H54 (cell line): ENCODE results near the gene ZNF841.
"Not testable (repeated sequence)": the region's sequence is repeated elsewhere in the genome, so short reads cannot be mapped to it uniquely, and the experiment has no call there.

ENCODE experiments used
- DNase-seq: peaks from one replicate; pipeline ENCODE4 v3.0.0; 2011; ENCODE audit warnings: low spot score, mixed read lengths; ENCODE audit not compliant: insufficient read length
- FAIRE-seq: peaks from 3 replicates; lab custom pipeline; 2011; peaks lifted over from hg19 to GRCh38; lab: Jason Lieb, UNC
- POLR2A ChIP-seq: IDR thresholded peaks from 2 replicates; pipeline ENCODE4 v1.6.1; 2011; ENCODE audit warnings: low read depth, mild to moderate bottlenecking, low read length

The ZNF841 gene

DNA sequence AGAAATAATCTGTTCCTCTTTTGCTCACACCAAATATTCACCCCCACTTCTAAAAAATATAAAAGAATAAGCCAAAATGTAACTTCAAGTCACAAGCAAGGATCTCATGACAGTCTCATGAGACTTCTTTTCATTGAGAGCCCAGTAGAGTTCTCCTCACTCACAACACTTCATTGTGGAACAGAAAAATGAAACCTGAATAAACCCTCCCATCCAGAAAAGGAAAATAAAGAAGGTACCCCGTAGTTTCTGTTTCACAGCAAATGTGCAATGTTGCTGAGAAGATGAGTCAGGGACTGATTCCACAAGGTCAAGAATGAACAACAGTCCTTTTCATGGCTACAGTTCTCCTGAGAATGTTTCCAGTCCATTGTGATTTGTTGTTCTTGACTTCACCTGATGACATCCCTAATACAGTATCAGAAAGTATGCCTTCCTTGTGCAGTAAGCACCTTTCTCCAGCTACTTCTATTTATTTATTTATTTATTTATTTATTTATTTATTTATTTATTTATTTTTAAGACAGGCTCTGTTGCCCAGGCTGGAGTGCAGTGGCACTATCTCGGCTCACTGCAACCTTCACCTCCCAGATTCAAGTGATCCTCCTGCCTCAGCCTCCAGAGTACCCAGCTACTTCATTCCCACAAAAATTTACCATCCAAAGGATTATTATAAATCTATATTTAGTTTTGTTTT, 6.4 kb upstream of the ZNF841 start:
- FAIRE-seq (no peak), DNase-seq (no peak)
- no peak for TF ChIP-seq POLR2A

GRCh38 chr19:52099497-52100138, 4.1 kb upstream of the ZNF841 start:
- no peak for TF ChIP-seq POLR2A
- no peak for DNase-seq
- peak; percentile 20 for FAIRE-seq

DNA sequence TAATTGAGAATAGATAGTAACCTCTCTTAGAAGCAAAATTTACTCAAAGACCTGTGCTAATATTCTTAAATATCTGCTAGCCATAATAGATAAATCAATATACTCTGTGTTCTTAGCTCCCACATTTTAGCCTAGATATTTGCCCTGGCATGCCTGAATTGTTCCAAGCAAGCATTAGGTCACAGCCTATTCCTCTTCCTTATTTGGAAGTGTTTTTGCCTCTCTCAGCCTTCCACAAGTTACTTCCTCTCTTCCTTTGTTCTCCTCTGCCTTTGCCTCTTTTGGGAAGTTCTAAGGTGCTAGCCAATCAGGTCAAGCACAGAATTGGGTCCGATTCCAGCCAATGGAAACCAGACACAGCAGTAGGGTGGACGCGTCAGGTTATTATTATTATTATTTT, 851 bp upstream of the ZNF841 start:
- FAIRE-seq: not testable (repeated sequence)

DNA sequence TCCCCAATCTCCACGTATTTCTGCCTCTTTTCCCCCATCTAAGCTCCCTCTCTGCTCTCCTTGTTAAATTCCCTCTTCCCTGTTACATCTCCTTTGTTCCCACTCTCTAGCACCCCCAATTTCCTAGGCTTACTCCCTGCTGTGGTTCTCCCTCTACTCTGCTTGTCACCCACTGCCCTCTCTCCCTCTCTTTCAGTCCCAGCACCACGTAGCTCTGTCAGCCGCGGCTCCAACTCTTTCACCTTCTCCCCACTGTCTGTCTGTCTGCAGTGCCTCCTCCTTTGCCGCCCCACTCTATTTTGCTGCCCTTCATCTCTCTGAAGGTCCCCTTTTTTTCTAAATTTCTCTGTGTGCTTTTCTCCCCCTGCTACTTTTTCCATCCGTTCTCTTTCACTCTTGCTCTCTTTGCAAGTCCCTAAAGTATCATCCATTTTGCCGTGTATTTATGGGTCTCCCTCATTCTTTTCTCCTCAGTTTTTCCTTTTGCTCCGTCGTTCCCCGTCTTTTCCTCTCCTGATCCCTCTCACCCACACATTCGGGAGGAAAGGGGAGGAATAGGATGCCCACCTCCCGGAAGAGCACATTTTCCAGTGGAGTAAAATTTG, 937 bp downstream of the ZNF841 start:
- FAIRE-seq: no peak
- TF ChIP-seq POLR2A: no peak
- no peak for DNase-seq

More for the DNA sequence above, 851 bp upstream of the ZNF841 start:
- DNase-seq: not testable (repeated sequence)

DNA sequence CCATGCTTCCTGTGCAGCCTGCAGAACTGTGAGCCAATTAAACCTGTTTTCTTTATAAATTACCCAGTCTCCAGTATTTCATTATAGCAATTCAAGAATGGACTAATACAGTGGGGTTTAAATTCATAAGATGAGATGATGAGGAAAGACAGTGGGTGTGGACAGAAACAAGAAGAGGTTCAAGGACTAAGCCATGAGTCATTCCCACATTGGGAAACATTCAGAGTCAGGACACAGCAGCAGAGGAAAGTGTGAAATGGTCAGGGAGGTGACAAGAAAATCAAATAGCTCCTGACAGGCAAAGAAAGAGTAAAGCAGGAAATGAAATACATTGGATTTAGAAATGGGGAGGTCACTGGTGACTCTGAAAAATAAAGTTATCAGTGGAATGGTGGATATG, 9.1 kb downstream of the ZNF841 start:
- TF ChIP-seq POLR2A: no peak
- no peak for DNase-seq
- no peak for FAIRE-seq

- DNase-seq (no peak), FAIRE-seq (peak; percentile 79)
- TF ChIP-seq POLR2A: no peak
Measured at GRCh38 chr19:52070496-52070895, 25.1 kb downstream of the ZNF841 start.

DNA sequence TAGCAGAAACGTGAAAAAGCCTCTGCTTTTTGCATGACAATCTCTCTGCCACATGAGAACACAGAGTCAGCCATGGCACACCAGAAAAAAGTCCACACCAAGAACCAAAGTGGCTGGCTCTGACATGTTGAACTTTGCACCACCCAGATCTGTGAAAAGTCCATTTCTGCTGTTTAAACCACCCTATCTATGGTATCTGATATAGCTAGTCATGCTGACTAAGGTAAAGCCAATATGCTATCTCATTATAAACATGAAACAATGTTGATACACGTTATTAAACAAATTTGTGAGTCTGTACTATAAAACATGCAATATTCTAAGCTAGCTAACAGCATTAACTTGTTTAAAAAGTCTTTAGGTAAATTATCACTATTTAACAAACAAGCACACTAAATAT, 25.9 kb downstream of the ZNF841 start:
- TF ChIP-seq POLR2A: no peak
- FAIRE-seq: no peak
- DNase-seq: no peak

- DNase-seq (no peak), FAIRE-seq (no peak)
- no peak for TF ChIP-seq POLR2A
Measured at GRCh38 chr19:52066258-52066863, 29.2 kb downstream of the ZNF841 start.

DNA sequence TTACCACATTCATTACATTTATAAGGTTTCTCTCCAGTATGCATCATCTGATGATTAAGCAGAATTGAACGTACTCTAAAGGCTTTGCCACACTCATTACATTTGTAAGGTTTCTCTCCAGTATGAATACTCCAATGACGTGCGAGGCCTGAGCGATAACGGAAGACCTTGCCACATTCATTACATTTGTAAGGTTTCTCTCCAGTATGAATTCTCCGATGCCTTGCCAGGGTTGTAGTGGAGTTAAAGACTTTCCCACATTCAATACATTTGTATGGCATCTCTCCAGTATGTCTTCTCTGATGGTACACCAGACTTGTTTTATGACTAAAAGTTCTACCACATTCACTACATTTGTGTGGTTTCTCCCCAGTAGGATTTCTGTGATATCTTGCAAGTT, 30.2 kb downstream of the ZNF841 start:
- TF ChIP-seq POLR2A: no peak
- no peak for FAIRE-seq
- DNase-seq: no peak

DNA sequence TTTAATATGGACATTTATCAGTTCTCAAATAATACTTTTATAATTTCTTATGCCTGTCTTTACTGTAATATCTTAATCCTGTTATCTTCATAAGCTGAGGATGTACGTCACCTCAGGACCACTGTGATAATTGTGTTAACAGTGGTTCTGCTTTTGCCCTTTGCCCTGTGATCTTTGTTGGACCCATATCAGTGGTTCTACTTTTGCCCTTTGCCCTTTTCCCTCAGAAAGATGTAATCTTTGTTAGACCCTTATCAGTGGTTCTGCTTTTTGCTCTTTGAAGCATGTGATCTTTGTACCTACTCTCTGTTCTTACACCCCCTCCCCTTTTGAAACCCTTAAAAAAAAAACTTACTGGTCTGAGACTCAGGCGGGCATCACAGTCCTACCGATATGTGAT, 39.1 kb downstream of the ZNF841 start:
- FAIRE-seq, DNase-seq: not testable (repeated sequence)

DNA sequence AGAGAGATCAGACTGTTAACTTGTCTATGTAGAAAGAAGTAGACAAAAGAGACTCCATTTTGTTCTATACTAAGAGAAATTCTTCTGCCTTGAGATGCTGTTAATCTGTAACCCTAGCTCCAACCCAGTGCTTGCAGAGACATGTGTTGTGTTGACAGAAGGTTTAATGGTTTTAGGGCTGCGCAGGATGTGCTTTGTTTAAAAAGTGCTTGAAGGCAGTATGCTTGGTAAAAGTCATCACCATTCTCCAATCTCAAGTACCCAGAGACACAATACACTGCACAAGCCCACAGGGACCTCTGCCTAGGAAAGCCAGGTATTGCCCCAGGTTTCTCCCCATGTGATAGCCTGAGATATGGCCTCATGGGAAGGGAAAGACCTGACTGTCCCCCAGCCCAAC, 43.8 kb downstream of the ZNF841 start:
- not testable (repeated sequence) for FAIRE-seq, DNase-seq

DNA sequence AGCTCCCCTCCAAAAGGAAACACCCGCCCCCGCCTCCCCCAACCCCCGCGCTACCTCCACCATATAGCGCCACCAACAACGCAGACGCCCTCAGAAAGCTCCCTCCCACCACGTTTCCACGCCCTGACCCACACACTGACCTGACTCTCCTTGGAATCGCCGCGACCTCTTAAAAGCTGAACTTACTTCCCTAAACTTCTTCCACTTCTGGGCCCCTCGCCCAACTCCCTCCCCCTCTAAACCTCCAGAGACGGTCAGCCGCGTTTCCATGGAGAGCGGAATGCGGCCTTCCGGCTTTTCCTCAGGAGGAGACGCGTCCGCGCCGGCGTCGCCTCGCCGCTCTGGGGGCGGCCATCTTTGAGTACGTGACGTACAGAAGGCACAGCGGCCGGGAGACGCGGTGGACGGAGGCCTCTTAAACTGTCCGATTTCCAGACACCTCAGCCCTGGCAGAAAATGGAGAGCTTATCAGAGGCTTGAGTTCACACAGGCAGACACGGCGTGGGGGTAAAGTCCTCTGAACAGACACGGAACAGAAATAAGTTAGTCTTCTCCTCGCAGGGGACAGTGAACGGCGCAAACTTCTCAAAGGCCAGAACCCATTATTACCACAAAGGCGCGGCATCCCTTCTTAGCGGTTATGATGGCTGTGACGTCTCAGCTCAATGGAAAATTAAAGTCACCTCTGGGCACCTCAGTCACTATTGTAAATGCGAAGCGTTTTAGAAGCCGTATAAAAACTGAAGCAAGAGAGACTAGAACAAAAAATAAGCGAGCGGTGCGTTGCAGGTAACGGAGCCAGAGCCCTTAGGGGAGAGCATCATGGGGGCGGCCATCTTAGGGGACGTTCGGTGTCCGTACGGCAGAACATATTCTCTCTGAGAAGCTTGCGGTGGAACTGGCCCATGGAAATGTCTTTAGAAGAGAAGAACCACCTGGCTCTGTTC, 46.7 kb downstream of the ZNF841 start, which contains the start of gene ZNF432:
ZNF432 (minus strand) TSS at position 284 of the 947 bp plus-strand sequence. CDS start 1,970 bp downstream, outside the sequence.
- TF ChIP-seq POLR2A: peak; percentile 5; the same call in 1 of the 2 replicates
- FAIRE-seq (peak; percentile 73), DNase-seq (peak; percentile 83)

DNA sequence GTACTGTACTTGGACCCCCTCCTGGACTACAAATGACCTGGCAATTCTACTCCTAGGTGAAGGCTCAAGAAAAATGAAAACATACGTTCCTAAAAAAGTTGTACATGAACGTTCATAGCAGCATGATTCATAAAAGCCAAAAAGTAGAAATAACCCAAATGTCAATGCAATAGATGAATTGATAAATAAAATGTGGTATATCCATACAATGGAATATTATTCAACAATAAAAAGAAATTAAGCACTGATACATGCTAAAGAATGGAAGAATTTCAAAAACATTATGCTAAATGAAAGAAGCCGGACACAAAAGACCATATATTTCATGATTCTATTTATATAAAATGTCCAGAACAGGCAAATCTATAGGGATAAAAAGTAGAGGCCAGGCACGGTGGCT, 56.4 kb downstream of the ZNF841 start:
- no peak for FAIRE-seq
- DNase-seq: no peak
- no peak for TF ChIP-seq POLR2A
